CD4-positive, alpha-beta T cell treated with Interleukin-6 for 4 hours (primary cell): ENCODE measurements around the gene ANKRD36C.
"Not testable (repeated sequence)": the region's sequence is repeated elsewhere in the genome, so short reads cannot be mapped to it uniquely, and the experiment has no call there.

Source experiments
- DNase-seq: peaks from one replicate; pipeline ENCODE4 v3.0.0-alpha.2; 2020; ENCODE audit warnings: mixed read lengths

The ANKRD36C gene

DNA sequence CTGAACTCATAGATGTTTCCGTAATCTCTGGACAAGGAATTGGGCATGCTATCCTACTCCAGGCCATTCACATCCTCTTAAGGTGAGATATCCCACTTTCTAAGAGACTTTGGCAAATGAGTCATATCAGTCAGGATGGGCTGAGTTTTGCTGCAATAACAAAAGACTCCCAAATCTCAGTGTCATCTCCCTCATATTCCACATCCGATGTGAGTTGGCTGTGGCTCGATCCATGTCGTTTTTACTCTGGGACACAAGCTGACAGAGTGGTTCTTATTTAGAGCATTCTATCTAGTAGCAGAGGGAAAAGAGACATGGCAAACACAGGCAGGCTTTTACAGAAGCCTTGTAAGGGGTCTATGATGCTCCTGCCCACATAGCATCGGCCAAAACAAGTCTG, 14.6 kb upstream of the ANKRD36C start:
- not testable (repeated sequence) for DNase-seq

DNA sequence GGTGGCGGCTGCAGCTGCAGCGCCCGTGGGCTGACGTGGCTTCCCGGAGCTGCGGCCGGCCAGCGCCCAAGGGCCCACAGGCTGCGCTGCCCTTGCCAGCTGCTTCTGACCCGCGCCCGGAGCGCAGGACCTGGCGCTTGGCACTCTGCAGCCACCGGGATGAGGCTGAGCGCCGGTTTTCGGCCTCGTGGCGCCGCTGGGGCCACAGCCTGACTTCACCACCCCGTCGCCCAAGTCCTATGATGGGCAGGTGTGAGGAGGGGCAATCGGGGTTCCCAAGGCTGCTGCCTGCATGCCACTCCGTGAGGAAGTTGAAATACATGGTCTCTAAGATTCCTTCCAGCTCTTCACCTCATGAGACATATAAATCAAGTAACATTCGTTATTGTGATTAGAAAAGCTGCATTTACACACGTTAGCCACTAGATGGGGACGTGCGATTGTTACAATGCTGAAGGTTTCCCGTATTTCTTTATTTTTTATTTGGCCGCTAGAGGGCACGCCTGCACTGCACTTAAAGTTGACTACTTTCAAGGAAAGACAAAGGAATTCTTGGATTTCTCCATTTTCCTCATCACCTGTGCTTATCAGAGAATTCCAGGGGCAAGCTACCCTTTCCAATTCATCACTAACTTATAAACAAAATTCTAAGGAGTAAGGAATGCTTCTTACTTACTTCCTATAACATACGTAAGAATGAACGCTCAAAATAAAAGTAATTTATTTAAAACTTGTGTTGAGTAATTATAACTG, 1.1 kb upstream of the ANKRD36C start:
- DNase-seq: peak; percentile 5

DNA sequence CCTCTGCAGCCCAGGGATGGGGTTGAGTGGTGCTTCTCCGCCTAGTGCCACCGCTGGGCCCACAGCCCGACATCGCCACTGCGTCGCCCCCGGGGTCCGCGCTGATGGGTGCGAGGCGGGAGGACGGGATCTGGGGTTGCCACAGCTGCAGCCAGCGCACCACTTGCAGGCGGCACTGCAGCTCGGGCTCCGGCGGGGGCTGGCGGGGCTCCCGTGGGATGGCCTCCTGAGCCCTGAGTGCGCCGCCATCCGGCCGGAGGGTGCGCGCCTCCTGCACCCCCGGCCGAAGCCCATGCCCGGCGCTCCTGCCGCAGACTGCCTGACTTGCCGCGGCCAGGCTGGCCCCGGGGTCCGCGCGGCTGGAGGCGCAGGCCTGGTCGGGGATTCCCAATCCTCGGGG, 478 bp upstream of the ANKRD36C start:
- DNase-seq: not testable (repeated sequence)

DNA sequence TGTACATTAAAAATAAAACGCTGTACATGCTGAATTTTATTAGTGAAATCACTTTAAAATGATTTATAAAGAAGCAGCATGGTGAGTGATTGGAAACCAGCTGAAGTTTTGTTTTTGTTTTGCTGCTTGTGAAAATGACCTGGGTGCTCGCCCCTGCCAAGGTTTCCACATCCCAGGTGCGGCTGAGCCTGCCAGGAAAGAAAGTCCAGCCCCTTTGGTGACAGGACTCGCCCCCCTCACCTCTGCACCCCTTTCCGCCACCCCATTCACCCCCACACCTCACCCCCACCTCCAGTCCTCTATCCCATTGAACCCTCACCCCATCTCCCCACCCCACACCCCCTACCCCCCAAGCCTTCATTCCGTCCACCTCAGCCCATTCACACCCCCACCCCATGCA, 740 bp downstream of the ANKRD36C start:
- DNase-seq: peak; percentile 5

DNA sequence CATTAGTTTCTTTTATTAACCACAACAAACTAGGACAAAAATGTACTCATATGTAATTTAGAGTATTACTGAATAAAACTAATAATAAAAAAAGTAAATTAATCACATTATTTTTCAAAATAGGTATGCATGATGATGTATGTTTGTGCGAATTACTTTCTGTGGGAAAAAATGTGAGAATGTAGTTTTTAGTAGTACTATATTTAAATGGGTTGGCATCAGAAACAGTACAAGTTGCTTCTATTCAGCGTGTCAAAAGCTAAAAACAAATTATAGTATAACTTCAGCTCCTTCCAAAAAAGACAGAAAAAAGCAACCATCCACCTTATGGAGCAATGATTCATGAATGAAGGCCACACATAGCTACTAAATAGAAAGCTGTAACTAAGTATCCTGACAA, 40.0 kb downstream of the ANKRD36C start:
- not testable (repeated sequence) for DNase-seq

DNA sequence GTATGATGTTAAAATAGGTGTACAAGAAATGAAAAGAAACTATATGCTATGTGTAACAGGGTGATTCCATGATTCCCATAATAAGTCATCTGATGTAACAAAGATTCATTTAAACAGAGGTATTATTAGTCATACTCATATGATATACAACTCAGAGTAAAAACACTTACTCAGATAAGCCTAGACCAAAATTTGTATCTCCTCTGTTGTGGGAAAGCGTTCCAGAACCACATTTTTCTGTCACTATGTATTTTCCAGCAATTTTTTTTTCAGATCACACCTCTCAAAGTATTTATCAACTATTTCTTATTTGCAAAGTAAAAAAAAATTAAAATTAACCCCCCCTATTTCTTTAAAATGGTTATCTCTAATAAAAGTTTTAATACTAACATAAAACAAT, 43.6 kb downstream of the ANKRD36C start:
- DNase-seq: not testable (repeated sequence)

DNA sequence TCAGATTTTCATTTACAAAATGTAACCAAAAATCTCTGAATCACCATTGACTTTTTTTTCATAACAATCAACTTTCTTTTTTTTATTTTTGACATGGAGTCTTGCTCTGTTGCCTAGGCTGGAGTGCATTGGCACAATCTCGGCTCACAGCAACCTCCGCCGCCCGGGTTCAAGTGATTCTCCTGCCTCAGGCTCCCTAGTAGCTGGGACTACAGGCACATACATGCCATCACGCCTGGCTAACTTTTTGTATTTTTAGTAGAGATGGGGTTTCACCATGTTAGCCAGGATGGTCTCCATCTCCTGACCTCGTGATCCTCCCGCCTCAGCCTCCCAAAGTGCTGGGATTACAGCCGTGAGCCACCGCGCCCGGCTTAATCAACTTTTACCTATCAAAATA, 51.7 kb downstream of the ANKRD36C start:
- not testable (repeated sequence) for DNase-seq

DNA sequence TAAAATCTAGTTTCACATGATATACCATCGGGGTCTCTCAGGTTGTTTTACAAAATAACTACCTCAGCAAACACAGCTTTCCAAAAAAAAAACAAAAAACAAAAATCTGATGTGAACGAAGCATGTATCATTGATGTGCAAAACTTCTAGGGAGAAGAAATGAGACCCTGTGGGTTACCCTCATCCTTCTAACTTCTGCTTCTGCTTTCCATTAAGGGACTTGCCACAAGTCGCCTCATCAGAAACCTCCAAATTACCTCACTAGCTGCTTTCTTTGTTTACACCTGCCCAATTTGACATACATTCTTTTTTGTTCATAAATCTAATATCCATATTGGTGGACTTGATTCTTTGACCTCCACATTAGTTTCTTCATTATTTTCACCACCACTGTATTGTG, 60.9 kb downstream of the ANKRD36C start:
- DNase-seq: not testable (repeated sequence)

DNA sequence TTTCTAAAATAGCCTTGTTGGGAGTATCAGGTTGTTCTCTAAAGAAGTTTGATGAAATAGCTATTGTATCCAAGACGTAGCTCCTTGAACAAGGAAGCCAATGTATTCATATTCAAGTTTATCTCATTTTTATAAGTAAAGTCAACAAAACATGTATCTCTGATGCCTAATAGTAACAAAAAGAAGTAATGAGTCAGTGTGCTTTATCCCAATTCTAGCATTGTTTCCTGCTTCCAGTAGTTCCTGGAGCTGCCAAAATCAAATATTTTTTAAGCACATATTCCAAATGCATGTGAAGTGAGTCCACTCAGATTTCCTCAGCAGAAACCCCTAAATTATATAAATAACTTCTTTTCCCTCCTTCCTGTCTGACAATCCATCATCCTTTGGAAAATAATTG, 74.6 kb downstream of the ANKRD36C start:
- DNase-seq: not testable (repeated sequence)

DNA sequence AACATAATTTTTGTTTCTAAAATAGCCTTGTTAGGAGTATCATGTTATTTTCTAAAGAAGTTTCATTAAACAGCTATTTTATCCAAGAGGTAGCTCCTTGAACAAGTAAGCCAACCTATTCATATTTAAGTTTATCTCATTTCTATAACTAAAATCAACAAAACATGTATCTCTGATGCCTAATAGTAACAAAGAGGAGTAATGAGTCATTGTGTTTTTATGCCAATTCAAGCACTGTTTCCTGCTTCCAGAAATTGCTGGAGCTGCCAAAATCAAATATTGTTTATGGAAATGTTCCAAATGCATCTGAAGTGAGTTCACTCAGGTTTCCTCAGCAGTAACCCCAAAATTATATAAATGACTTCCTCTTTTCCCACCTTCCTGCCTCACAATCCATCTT, 76.5 kb downstream of the ANKRD36C start:
- not testable (repeated sequence) for DNase-seq

DNA sequence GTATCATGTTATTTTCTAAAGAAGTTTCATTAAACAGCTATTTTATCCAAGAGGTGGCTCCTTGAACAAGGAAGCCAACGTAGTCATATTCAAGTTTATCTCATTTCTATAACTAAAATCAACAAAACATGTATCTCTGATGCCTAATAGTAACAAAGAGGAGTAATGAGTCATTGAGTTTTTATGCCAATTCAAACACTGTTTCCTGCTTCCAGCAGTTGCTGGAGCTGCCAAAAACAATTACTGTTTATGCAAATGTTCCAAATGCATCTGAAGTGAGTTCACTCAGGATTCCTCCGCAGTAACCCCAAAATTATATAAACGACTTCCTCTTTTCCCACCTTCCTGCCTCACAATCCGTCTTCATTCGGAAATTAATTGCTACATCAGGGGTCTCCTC, 80.2 kb downstream of the ANKRD36C start:
- DNase-seq: not testable (repeated sequence)

DNA sequence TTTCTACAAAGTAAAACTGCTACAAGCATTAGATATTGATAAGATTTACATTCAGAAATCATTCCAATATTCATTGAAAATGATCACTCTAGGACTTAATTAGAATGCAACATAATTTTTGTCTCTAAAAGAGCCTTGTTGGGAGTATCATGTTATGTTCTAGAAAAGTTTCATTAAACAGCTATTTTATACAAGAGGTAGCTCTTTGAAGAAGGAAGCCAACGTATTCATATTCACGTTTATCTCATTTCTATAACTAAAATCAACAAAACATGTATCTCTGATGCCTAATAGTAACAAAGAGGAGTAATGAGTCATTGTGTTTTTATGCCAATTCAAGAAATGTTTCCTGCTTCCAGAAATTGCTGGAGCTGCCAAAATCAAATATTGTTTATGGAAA, 97.2 kb downstream of the ANKRD36C start:
- DNase-seq: not testable (repeated sequence)

DNA sequence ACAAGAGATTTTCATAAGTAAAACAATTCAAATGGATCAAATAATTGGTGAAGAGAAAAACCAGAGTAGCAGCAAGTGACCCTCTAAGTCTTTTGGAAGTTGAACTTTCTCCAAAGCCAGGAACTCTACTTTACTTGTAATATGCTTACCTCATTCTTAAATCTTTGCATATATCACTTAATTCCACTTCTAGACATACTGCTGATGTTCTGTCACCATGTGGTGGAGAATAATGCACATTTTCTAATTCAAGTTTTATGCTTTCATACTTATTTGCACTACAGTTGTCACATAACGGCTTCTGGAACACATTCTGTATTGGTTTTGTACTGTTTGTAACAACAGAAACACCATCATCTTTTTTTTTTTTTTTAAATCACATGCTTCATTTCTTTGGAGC, 123.7 kb downstream of the ANKRD36C start:
- not testable (repeated sequence) for DNase-seq

DNA sequence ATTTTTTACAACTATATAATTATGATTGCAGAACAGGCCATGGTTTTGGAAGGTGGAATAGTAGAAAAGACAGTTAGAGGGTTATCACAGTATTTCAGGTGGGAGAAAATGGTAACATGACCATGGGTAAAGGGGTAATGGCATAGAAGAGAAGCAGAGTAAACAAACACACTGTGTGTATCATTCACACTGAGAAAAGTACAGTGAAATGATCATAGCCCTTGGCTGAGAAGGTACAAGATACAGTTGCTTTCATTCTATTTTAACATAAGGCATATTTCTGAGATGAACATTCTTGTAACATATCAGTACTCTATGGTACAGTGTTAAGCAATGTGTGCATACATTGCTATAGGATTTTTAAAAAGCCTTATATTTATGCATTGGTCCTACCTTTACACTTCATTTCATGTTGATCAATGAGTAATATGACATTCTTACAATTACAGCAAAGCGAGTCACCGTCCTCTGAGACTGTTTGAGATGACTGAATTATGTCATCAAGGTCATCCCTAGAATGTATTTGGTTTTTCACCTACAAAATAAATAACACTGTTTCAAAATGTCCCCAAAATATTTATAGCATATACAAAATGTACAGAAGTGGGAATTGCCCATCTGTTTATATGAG, 124.5 kb downstream of the ANKRD36C start:
- not testable (repeated sequence) for DNase-seq

DNA sequence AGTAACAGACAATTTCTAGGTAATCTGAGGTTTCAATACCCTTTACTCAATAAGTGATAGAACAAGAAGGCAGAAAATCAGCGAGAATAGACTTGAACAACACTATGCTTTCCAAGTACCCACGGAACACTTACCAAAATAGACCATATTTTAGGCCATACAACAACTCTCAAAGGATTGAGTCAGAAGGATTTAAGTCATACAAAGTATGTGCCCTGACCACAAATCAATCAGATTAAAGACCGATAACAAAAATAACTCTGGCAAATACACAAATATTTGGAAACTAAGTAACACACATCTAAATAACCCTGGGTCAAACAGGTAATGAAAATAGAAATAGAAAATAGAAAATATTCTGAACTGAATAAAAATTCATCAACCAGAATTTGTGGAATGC, 129.5 kb downstream of the ANKRD36C start:
- not testable (repeated sequence) for DNase-seq

DNA sequence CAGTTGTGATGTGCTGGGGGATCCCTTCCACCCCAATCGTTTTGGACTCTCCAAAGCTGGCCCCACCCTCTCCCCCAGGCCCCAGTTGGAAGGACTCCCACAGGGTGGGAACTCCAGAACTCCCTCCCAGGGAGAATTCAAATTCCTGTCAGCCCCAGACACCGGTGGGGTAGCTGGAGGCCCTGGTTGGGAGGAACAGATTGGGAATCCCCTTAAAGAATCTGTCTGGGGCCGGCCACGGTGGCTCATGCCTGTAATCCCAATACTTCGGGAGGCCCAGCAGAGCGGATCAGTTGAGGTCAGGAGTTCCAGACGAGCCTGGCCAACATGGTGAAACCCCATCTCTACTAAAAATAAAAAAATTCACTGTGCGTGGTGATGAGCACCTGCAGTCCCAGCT, 155.5 kb downstream of the ANKRD36C start:
- no peak for DNase-seq

DNA sequence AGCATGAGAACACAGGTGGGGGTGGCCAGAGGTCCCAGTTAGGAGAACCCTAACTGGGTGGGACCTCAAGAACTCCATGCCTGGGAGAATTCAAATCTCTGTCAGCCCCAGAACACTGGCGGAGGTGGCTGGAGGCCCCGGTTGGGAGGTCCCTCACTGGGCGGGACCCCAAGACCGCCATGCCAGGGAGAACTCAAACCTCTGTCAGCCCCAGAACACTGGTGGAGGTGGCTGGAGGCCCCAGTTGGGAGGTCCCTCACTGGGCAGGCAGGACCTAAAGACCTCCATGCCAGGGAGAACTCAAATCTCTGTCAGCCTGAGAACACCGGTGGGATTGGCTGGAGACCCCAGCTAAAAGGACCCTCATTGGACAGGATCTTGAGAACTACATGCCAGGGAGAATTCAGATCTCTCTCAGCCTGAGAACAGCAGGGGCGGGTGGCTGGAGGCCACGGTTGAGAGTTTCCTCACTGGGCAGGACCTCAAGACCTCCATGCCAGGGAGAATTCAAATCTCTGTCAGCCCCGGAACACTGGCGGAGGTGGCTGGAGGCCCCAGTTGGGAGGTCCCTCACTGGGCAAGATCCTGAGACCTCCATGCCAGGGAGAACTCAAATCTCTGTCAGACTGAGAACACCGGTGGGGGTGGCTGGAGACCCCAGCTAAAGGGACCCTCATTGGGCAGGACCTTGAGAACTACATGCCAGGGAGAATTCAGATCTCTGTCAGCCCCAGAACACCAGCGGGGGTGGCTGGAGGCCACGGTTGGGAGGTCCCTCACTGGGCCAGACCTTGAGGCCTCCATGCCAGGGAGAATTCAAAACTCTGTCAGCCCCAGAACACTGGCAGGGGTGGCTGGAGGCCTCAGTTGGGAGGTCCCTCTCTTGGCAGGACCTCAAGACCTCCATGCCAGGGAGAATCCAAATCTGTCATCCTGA, 157.3 kb downstream of the ANKRD36C start:
- DNase-seq: not testable (repeated sequence)

DNA sequence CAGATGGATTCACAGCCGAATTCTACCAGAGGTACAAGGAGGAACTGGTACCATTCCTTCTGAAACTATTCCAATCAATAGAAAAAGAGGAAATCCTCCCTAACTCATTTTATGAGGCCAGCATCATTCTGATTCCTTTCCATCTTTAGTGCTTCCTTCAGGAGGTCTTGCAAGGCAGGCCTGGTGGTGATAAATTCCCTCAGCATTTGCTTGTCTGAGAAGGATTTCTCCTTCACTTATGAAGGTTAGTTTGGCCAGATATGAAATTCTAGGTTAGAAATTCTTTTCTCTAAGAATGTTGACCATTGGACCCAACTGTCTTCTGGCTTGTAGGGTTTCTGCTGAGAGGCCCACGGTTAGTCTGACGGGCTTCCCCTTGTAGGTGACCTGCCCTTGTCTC, 167.4 kb downstream of the ANKRD36C start:
- DNase-seq: not testable (repeated sequence)

DNA sequence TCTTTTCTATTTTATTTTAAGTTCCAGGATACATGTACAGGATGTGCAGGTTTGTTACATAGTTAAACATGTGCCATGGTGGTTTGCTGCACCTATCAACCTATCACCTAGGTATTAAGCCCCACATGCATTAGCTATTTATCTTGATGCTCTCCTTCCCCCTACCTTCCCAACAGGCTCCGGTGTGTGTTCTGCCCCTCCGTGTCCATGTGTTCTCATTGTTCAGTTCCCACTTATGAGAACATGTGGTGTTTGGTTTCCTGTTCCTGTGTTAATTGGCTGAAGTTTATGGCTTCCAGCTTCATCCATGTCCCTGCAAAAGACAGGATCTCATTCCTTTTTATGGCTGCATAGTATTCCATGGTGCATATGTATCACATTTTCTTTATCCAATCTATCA, 174.1 kb downstream of the ANKRD36C start:
- DNase-seq: not testable (repeated sequence)

DNA sequence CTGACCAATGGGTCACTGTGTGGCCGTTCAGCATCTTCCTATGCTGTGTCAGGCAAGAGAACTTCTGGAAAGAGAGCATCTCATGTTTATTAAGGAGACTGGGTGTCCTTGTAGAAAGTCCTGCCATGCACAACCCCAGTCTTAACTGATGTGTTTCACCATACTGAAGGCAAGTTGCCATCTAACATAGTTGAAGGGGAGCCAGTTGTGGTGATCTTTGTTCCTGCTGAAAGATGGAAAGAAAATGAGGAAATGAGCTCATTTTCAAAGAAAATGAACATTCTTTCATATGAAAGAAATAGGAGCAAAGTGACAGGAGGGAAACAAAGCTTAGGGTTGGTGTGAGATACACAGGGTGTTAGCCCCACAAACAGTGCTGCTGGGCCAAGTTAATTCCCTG, 178.3 kb downstream of the ANKRD36C start:
- DNase-seq: not testable (repeated sequence)

DNA sequence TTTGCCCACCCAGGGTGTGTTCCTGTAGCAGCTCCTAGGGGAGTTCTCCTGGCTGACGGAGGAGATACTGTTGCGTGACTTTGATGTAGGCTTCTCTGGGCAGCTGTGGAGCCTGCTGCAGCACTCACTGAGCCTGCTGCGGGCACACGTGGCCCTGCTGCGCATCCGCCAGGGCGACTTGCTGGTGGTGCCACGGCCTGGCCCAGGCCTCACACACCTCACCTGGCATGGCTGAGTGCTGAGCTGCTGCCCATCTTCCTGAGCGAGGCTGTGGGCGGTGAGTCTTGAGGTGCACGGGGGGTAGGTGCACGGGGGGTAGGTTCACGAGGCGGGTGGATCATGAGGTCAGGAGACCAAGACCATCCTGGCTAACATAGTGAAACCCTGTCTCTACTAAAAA, 191.7 kb downstream of the ANKRD36C start:
- no peak for DNase-seq

DNA sequence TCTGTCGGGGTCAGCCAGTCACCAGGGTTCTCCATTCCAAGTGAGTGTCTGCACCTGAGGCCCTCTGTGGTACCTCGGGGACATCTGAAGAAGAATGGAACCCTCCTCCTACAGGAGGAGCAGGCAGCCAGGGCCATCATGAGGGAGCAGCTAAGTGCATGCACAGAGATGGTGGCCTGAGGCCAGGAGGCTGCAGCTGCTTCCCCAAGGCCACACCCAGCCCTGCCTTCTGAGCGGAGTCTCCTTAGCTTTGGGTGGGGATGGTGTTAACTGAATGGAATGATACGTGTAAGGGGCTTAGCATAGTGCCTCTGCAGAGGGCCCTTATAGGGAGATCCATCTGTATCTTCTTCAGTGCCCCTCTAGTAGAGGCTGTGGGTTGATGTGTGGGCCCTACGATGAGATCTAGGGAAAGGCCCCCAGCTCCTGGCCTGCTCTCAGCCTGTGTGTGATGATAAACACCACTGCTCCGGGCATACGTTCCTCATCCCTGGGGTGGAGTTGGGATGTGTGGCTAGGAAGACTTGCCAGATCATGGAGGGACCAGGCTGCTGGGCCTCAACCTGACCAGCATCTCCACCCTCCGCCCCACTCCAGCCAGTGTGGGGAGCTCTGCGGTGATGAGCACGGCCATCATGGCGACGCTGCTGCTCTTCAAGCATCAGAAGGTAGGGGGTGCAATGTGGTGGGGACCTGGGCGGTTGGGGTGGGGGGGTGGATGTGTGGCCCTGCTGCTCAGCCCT, 192.3 kb downstream of the ANKRD36C start:
- not testable (repeated sequence) for DNase-seq
